Adrenal gland (tissue), 12 donors: ENCODE results near the gene NDUFA11. TPM values are rescaled to one million over a fixed set of nuclear protein-coding genes. Genes with fewer than 3 reads are reported as not detected.
"Not testable (repeated sequence)": the region's sequence is repeated elsewhere in the genome, so short reads cannot be mapped to it uniquely, and the experiment has no call there.

ENCODE experiments used
- DNase-seq, 7 donors: peaks; one replicate each; pipeline ENCODE4 v3.0.0-alpha.2; 2019 to 2020
- H3K27ac ChIP-seq, 5 donors: fragments of 200-600 bp; sonication (generic) in 4 of 5; 1 replicate in 3 of 5; 2 replicates in 2 of 5; pipeline versions ENCODE4 v1.5.1 to v1.8.0; 2016 to 2020; ENCODE audit warnings: mild to moderate bottlenecking in 1 of 5
- H3K27me3 ChIP-seq: fragments of 200-600 bp; 2 replicates; pipeline ENCODE4 v1.8.0; 2021
- H3K36me3 ChIP-seq, 2 donors: fragments of 200-600 bp; replicated peaks in 1 of 2; 1 replicate in 1 of 2; 2 replicates in 1 of 2; pipeline versions ENCODE4 v1.5.1 to v1.8.0; 2018 to 2022
- H3K4me1 ChIP-seq, 2 donors: fragments of 200-600 bp; replicated peaks in 1 of 2; 1 replicate in 1 of 2; 2 replicates in 1 of 2; pipeline versions ENCODE4 v1.5.1 to v1.8.0; 2018 to 2021
- H3K4me3 ChIP-seq, 4 donors: fragments of 200-600 bp; sonication (generic) in 3 of 4; one replicate each; pipeline ENCODE4 v1.5.1; 2016 to 2018
- H3K9me3 ChIP-seq, 3 donors: fragments of 200-600 bp; sonication (generic) in 1 of 3; replicated peaks in 1 of 3; 1 replicate in 2 of 3; 2 replicates in 1 of 3; pipeline versions ENCODE4 v1.5.1 to v1.8.0; 2016 to 2021
- CTCF ChIP-seq, 6 experiments: fragments of 450-650 bp in 4 of 6; fragments of 200-600 bp in 2 of 6; sonication (generic) in 1 of 6; IDR thresholded peaks; 1 replicate in 5 of 6; 2 replicates in 1 of 6; pipeline versions ENCODE4 v1.5.1 to v1.8.0; 2016 to 2021; ENCODE audit warnings: antibody characterized with exemption in 6 of 6, mild to moderate bottlenecking in 2 of 6, moderate library complexity in 1 of 6
- POLR2A ChIP-seq, 2 donors: fragments of 450-650 bp; IDR thresholded peaks; one replicate each; pipeline ENCODE4 v1.6.1; 2017; ENCODE audit warnings: antibody characterized with exemption in 2 of 2, mild to moderate bottlenecking in 2 of 2, moderate library complexity in 1 of 2
- WGBS, 4 donors: extraction: QIAGEN DNeasy Blood & Tissue Kit in 2 of 4; methylation state at CpG; one replicate each; pipeline versions ENCODE4 v1.1.5 to v1.1.7; 2013 to 2017; 5-methylcytosine and 5-hydroxymethylcytosine counted together
- intact Hi-C, 2 donors: fragments of 100-400 bp; cut with DNase I; formaldehyde crosslinking; loops; one replicate each; pipeline versions ENCODE4 v1.14.1 to v1.15.0; 2022 to 2023
- polyA plus RNA-seq, 3 donors: library from polyadenylated mRNA; stranded (reverse); fragments of 200-250 nt in 2 of 3; fragments of 350-450 nt in 1 of 3; fragmentation: Illumina TruSeq in 1 of 3; extraction: RNeasy Lipid Tissue Mini Kit (QIAGEN cat#74804) in 1 of 3; gene quantifications; one replicate each; pipeline ENCODE4 v1.2.3, GENCODE V29; 2013 to 2014
- total RNA-seq, 9 donors: library from RNA; depleted of rRNA in 4 of 9; stranded (reverse); fragments of >200 nt in 4 of 9; fragments of 120-200 nt in 1 of 9; fragmentation: NEBNext Ultra II Directional in 1 of 9; extraction: Animal tissue kit (Norgen Biotek cat#: 25700) in 1 of 9; gene quantifications; one replicate each; pipeline versions ENCODE4 v1.1.0 to v1.2.4, GENCODE V29; 2013 to 2023
- donor health status: healthy with polysubstance abuse.
- donor health status: Bipolar disorder and iron deficiency.
- donor health status: DM: yes; HTN: yes; CAD: no.
- donor health status: DM: no; HTN: no; CAD: no.
- donor health status: DM: no; HTN: no; CAD: no.
- donor health status: DM: yes; HTN: yes; CAD: no.

NDUFA11 gene
- total and polyA plus RNA-seq, 12 donors, result 288 to 856 (median 426) TPM

- no peaks in the 10 kb centered on the region for H3K9me3 ChIP-seq
- no peak overlapping the region for H3K27ac ChIP-seq
- no peaks in the 10 kb centered on the region for H3K36me3 ChIP-seq
- H3K4me1 ChIP-seq, result no peaks in the 10 kb centered on the region
- intact Hi-C loops, result no loop called here
- no peak overlapping the region for H3K4me3 ChIP-seq
- 67 to 69% (median 68%) methylated on average over 9 to 11 of the region's 11 CpGs for WGBS, 4 donors
- no peaks in the 10 kb centered on the region for H3K27me3 ChIP-seq
- TF ChIP-seq CTCF (IDR thresholded peaks at IDR 0.05) (no peak), POLR2A (IDR thresholded peaks at IDR 0.05) (no peak)
- no peak for DNase-seq
Observed at GRCh38 chr19:5863030-5863665, 40.4 kb downstream of the NDUFA11 start.

- no peak for DNase-seq
- Histone ChIP-seq H3K4me3 (no peak overlapping the region), H3K27me3 (no peaks in the 10 kb centered on the region), H3K4me1 (no peaks in the 10 kb centered on the region), H3K27ac (no peak overlapping the region), H3K9me3 (no peaks in the 10 kb centered on the region), H3K36me3 (no peaks in the 10 kb centered on the region)
- no peak for TF ChIP-seq CTCF (IDR thresholded peaks at IDR 0.05)
- no peak for TF ChIP-seq POLR2A (IDR thresholded peaks at IDR 0.05)
- 87 to 93% (median 91%) methylated on average over 18 of the region's 18 CpGs for WGBS, 4 donors
- intact Hi-C loops, result no loop called here
Observed at GRCh38 chr19:5857203-5858081, 46.1 kb downstream of the NDUFA11 start.

- H3K36me3 ChIP-seq, H3K4me1 ChIP-seq, DNase-seq, H3K27me3 ChIP-seq, H3K4me3 ChIP-seq, intact Hi-C loops, H3K27ac ChIP-seq, H3K9me3 ChIP-seq: not testable (repeated sequence)
- WGBS, 4 donors, result 85 to 90% (median 86%) methylated on average over 9 of the region's 9 CpGs
Observed at GRCh38 chr19:5855151-5855550, 48.4 kb downstream of the NDUFA11 start.

- H3K4me1 ChIP-seq, H3K4me3 ChIP-seq, H3K27ac ChIP-seq, H3K9me3 ChIP-seq, H3K27me3 ChIP-seq, DNase-seq, H3K36me3 ChIP-seq, intact Hi-C loops: not testable (repeated sequence)
- WGBS, 4 donors, result 83 to 88% (median 86%) methylated on average over 7 to 10 of the region's 10 CpGs
Observed at GRCh38 chr19:5854121-5854520, 49.5 kb downstream of the NDUFA11 start.

- H3K9me3 ChIP-seq, result no peaks in the 10 kb centered on the region
- H3K27me3 ChIP-seq, result no peaks in the 10 kb centered on the region
- H3K4me3 ChIP-seq, result no peak within 1 kb of the TSS
- no peak for TF ChIP-seq CTCF (IDR thresholded peaks at IDR 0.05)
- no peak for TF ChIP-seq POLR2A (IDR thresholded peaks at IDR 0.05)
- no peaks in the 10 kb centered on the region for H3K36me3 ChIP-seq
- H3K27ac ChIP-seq, result no peak within 1 kb of the TSS
- intact Hi-C loops, result no loop called here
- peaks cover 0 to 3% of the 10 kb centered on the region in 2 donors for H3K4me1 ChIP-seq
- no peak for DNase-seq
- WGBS, 4 donors, result 67 to 82% (median 77%) methylated on average over 9 to 10 of the region's 10 CpGs
Observed at GRCh38 chr19:5851302-5851701, 52.3 kb downstream of the NDUFA11 start, which contains the start of gene FUT3. FUT3 (minus strand) TSS chr19:5851449.
